K562 (cell line): ENCODE data around the gene MTMR3. TPM values are rescaled to one million over a fixed set of nuclear protein-coding genes. Genes with fewer than 3 reads are reported as not detected.

ENCODE experiments used
- ATAC-seq: fragments of 200-7000 bp; cut with Tn5 transposase; 3 replicates; pipeline ENCODE4 v1.9.1; 2020; ENCODE audit warnings: moderate library complexity
- BruUV-seq: library from RNA; stranded (reverse); fragments of 400-500 nt; replicated peaks from 2 replicates; lab custom pipeline; 2021; lab: Mats Ljungman, UMichigan
- CTCF ChIA-PET: fragments of 300-600 bp; formaldehyde crosslinking; extraction: SDS; loops from one replicate; lab custom pipeline; 2021; ENCODE audit warnings: low intra/inter-chr PET ratio; lab: Yijun Ruan, JAX
- POLR2A ChIA-PET: fragments of 300-600, 350-650 bp; sonication (Branson Sonifier 250); formaldehyde crosslinking; extraction: SDS; loops from one replicate; lab custom pipeline; 2021; ENCODE audit warnings: antibody characterized with exemption, inconsistent platforms; lab: Yijun Ruan, JAX
- DNase-seq, 4 experiments: peaks; one replicate each; pipeline versions ENCODE4 v3.0.0 to v3.0.0-alpha.2; 2011 to 2018; ENCODE audit warnings: low spot score in 3 of 4, mixed read lengths in 3 of 4; ENCODE audit errors: extremely low read depth in 1 of 4
- FAIRE-seq: peaks from 2 replicates; lab custom pipeline; 2011; peaks lifted over from hg19 to GRCh38; lab: Jason Lieb, UNC
- H2AFZ ChIP-seq: 2 replicates; pipeline ENCODE4 v1.6.0; 2011; ENCODE audit warnings: low read depth, low read length, control low read depth, inconsistent platforms
- H3K27ac ChIP-seq: fragments of 200-600 bp; 3 replicates; pipeline ENCODE4 v1.8.0; 2011; ENCODE audit warnings: low read depth, mild to moderate bottlenecking, control low read depth, inconsistent platforms, low read length, moderate library complexity, mixed read lengths; ENCODE audit errors: extremely low read depth
- H3K27me3 ChIP-seq, 2 experiments: fragments of 300-600 bp in 1 of 2; 2 replicates in 1 of 2; 3 replicates in 1 of 2; pipeline versions ENCODE4 v1.6.0 to v1.8.0; 2011; ENCODE audit warnings: inconsistent platforms in 2 of 2, low read length in 2 of 2, mild to moderate bottlenecking in 1 of 2, mixed read lengths in 1 of 2, moderate library complexity in 1 of 2; ENCODE audit not compliant: control insufficient read depth in 2 of 2, insufficient read depth in 2 of 2
- H3K36me3 ChIP-seq: fragments of 300-600 bp; 3 replicates; pipeline ENCODE4 v1.8.0; 2011; ENCODE audit warnings: mild to moderate bottlenecking, low read length, inconsistent platforms; ENCODE audit not compliant: control insufficient read depth, insufficient read depth
- H3K4me1 ChIP-seq, 2 experiments: fragments of 200-600 bp in 1 of 2; replicated peaks in 1 of 2; 2 replicates in 1 of 2; 3 replicates in 1 of 2; pipeline versions ENCODE4 v1.5.1 to v1.8.0; 2011; ENCODE audit warnings: inconsistent platforms in 2 of 2, low read length in 2 of 2, mild to moderate bottlenecking in 1 of 2, mixed read lengths in 1 of 2, moderate library complexity in 1 of 2; ENCODE audit not compliant: control insufficient read depth in 2 of 2, insufficient read depth in 2 of 2
- H3K4me2 ChIP-seq: 2 replicates; pipeline ENCODE4 v1.6.1; 2011; ENCODE audit warnings: low read length, control low read depth, inconsistent platforms, mixed read lengths; ENCODE audit not compliant: insufficient read depth
- H3K4me3 ChIP-seq: fragments of 200-600 bp; sonication (generic), shearing (Covaris generic); 2 replicates; pipeline ENCODE4 v1.5.1; 2016; ENCODE audit warnings: control low read depth, inconsistent platforms
- H3K79me2 ChIP-seq: fragments of 200-600 bp; 3 replicates; pipeline ENCODE4 v1.8.0; 2011; ENCODE audit warnings: low read length, inconsistent platforms; ENCODE audit not compliant: control insufficient read depth, insufficient read depth
- H3K9ac ChIP-seq, 2 experiments: 2 replicates each; pipeline versions ENCODE4 v1.6.0 to v1.6.1; 2011; ENCODE audit warnings: low read depth in 2 of 2, low read length in 2 of 2, control low read depth in 1 of 2, inconsistent platforms in 1 of 2, mild to moderate bottlenecking in 1 of 2, mixed read lengths in 1 of 2; ENCODE audit not compliant: insufficient read depth in 1 of 2
- H3K9me1 ChIP-seq: one replicate; pipeline ENCODE4 v1.6.0; 2011; ENCODE audit warnings: inconsistent platforms, mild to moderate bottlenecking, low read length, moderate library complexity; ENCODE audit not compliant: control insufficient read depth, insufficient read depth
- H3K9me3 ChIP-seq: replicated peaks from 2 replicates; pipeline ENCODE4 v1.5.1; 2011; ENCODE audit warnings: low read depth, low read length, inconsistent platforms; ENCODE audit not compliant: control insufficient read depth, insufficient read depth
- H4K20me1 ChIP-seq: replicated peaks from 2 replicates; pipeline ENCODE4 v1.6.1; 2011; ENCODE audit warnings: low read length, inconsistent platforms, mixed read lengths; ENCODE audit not compliant: control insufficient read depth, insufficient read depth
- CREB3 ChIP-seq: fragments of 450-650 bp; conservative IDR thresholded peaks from 2 replicates; pipeline ENCODE4 v1.6.1; 2016; ENCODE audit warnings: missing genetic modification characterization, low read depth, mild to moderate bottlenecking, missing compliant biosample characterization, moderate library complexity
- FOSL1 ChIP-seq: fragments of 200-800 bp; sonication (Bioruptor generic); conservative IDR thresholded peaks from 2 replicates; pipeline ENCODE4 v1.6.1; 2016; ENCODE audit warnings: missing genetic modification characterization, missing compliant biosample characterization
- MAFF ChIP-seq: IDR thresholded peaks from 2 replicates; pipeline ENCODE4 v1.6.1; 2012; ENCODE audit warnings: low read length, improper control_type of control experiment
- MXI1 ChIP-seq: IDR thresholded peaks from 2 replicates; pipeline ENCODE4 v1.6.1; 2011; ENCODE audit warnings: low read depth, mild to moderate bottlenecking, improper control_type of control experiment, low read length
- NFRKB ChIP-seq: fragments of 450-650 bp; IDR thresholded peaks from 2 replicates; pipeline ENCODE4 v1.6.1; 2016; ENCODE audit warnings: low read depth
- RBM25 ChIP-seq: fragments of 200-400 bp; formaldehyde crosslinking; IDR thresholded peaks from 2 replicates; pipeline ENCODE4 v1.6.1; 2018; ENCODE audit warnings: low read length, low read depth, moderate library complexity; ENCODE audit not compliant: severe bottlenecking
- TEAD2 ChIP-seq: fragments of 450-650 bp; IDR thresholded peaks from 2 replicates; pipeline ENCODE4 v1.6.1; 2016; ENCODE audit warnings: missing genetic modification characterization, control low read depth, missing compliant biosample characterization
- WGBS: fragments of 100-300 bp; shearing (Covaris generic); methylation state at CpG from one replicate; pipeline ENCODE4 v1.1.6; 2016; ENCODE audit warnings: low coverage, mixed read lengths; ENCODE audit not compliant: insufficient coverage; ENCODE audit errors: missing lambda C conversion rate; 5-methylcytosine and 5-hydroxymethylcytosine counted together
- in situ Hi-C: fragments of 300-500 bp; cut with MboI; formaldehyde crosslinking; loops from 4 replicates; pipeline ENCODE4 v1.15.0; 2018; ENCODE audit warnings: inconsistent platforms, mixed read lengths
- intact Hi-C: fragments of 100-400 bp; cut with micrococcal nuclease; formaldehyde crosslinking; loops from 2 replicates; pipeline ENCODE4 v1.14.2; 2022
- polyA plus RNA-seq, 8 experiments: library from polyadenylated mRNA; depleted of rRNA in 4 of 8; stranded (reverse) in 5 of 8; unstranded in 3 of 8; fragments of >200 nt; fragmentation: Nextera tagmentation in 2 of 8; fragmentation: Illumina TruSeq in 1 of 8; extraction: Ambion mirVana in 2 of 8; extraction: Trizol in 1 of 8; gene quantifications; 2 replicates each; pipeline versions ENCODE4 v1.2.1 to v1.2.3, GENCODE V29; 2011 to 2014; ENCODE audit warnings: inconsistent platforms in 1 of 8, missing spikeins in 1 of 8
- total RNA-seq, 7 experiments: library from RNA; depleted of rRNA in 6 of 7; stranded (reverse); fragments of >200 nt in 6 of 7; fragmentation: Illumina TruSeq in 2 of 7; extraction: Trizol in 2 of 7; gene quantifications; 2 replicates each; pipeline versions ENCODE4 v1.2.1 to v1.2.3, GENCODE V29; 2011 to 2021; ENCODE audit warnings: low replicate concordance in 1 of 7

The MTMR3 gene
- total and polyA plus RNA-seq, 9 of the 15 experiments (the other 6 are each of a cell fraction or from before 2014, with no cell fraction given): 1.6 to 13.7 (median 7.9) TPM

- Histone ChIP-seq H3K9ac (no peak overlapping the region), H3K4me1 (no peaks in the 10 kb centered on the region; a peak in 1 of 5 replicates), H3K79me2 (no peaks in the 10 kb centered on the region), H3K27me3 (peaks cover 4 to 22% of the 10 kb centered on the region in 2 experiments; a peak in 4 of 5 replicates), H3K4me3 (no peak overlapping the region), H3K4me2 (0 out of 2 replicates have a peak overlapping the region, but pooled peaks have one; percentile 37), H3K27ac (no peak overlapping the region), H3K9me1 (no peaks in the 10 kb centered on the region), H2AFZ (no peak overlapping the region; the same call in 1 of the 2 replicates), H4K20me1 (no peaks in the 10 kb centered on the region; the same call in 1 of the 2 replicates), H3K9me3 (no peaks in the 10 kb centered on the region), H3K36me3 (no peaks in the 10 kb centered on the region)
- no peak for FAIRE-seq
- in situ Hi-C loops: no loop called here
- intact Hi-C loops: no loop called here
- BruUV-seq: no TSS peak
- no peak for ATAC-seq
- DNase-seq: no peak
- POLR2A ChIA-PET: interaction anchor here (1.1 to 1.4 kb wide), 2 partner anchors 17 to 43 kb away, joined by 3 read pairs; no protein-coding TSS in a partner anchor
- TF ChIP-seq TEAD2 (no peak), RBM25 (peak; percentile 62), MAFF (no peak), NFRKB (no peak), MXI1 (no peak), CREB3 (no peak), FOSL1 (tag) (no peak)
- WGBS: 31% methylated on average over 20 of the region's 21 CpGs
- CTCF ChIA-PET: no interaction called here
Measured at GRCh38 chr22:30045901-30046715, 163.1 kb downstream of the MTMR3 start.
